B cell (primary cell): ENCODE measurements around the gene VPS33A.

Source experiments
- EZH2 ChIP-seq: IDR thresholded peaks from 2 replicates; pipeline ENCODE4 v1.6.1; 2012; ENCODE audit warnings: borderline replicate concordance, low read depth, mild to moderate bottlenecking, moderate library complexity, low read length; ENCODE audit not compliant: insufficient read depth, poor library complexity, severe bottlenecking
- TF ChIP-seq, protein P1 (sequence below): fragments of 200-600 bp; IDR thresholded peaks from one replicate; pipeline ENCODE4 v1.8.0; 2022; ENCODE audit warnings: antibody characterized with exemption, mild to moderate bottlenecking

DNA sequence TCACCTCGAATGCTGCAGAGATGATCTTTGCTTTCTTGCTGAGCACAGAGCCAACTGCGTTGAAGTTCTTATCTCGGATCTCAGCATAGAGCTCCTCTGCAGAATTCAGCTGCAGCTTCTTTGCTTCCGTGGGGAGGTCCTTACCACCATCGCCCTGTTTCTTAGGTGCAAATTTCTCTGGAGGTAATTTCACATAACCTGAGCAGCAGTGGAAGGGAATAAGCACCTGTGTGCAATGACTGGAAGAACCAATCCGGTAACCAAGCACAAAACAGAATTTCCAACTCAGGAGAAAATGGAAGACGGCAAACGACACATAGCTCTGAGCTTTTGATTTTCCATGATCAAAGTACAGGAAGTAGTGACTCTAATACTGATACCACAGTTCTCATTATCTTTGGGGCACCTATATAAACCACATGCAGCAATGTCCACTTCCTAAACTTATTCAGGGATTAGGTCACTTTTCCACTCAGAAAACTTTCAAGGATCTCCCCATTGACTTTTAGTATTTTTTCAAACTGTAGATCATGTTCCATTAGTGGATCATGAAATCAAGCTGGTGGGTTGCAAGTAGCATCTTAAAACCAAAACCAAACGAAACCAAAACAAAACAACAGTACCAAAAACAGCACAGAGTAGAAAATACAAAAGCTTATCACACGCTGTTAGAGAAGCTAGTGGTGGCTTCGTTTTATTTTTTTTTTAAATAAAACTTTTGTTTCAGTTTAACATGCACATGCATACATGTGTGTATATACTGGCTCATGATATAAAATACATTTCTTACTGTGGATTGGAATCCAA, 21.5 kb downstream of the VPS33A start:
- TF ChIP-seq, protein P1, sequence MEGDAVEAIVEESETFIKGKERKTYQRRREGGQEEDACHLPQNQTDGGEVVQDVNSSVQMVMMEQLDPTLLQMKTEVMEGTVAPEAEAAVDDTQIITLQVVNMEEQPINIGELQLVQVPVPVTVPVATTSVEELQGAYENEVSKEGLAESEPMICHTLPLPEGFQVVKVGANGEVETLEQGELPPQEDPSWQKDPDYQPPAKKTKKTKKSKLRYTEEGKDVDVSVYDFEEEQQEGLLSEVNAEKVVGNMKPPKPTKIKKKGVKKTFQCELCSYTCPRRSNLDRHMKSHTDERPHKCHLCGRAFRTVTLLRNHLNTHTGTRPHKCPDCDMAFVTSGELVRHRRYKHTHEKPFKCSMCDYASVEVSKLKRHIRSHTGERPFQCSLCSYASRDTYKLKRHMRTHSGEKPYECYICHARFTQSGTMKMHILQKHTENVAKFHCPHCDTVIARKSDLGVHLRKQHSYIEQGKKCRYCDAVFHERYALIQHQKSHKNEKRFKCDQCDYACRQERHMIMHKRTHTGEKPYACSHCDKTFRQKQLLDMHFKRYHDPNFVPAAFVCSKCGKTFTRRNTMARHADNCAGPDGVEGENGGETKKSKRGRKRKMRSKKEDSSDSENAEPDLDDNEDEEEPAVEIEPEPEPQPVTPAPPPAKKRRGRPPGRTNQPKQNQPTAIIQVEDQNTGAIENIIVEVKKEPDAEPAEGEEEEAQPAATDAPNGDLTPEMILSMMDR: no peak
- TF ChIP-seq EZH2: no peak
